H1 (cell line): Measurements from ENCODE around the gene RYR3. TPM values are rescaled to one million over a fixed set of nuclear protein-coding genes. Genes with fewer than 3 reads are reported as not detected.

Experiments used
- CTCF ChIA-PET: fragments of 300-600 bp; sonication (Branson Sonifier 250); formaldehyde crosslinking; loops from one replicate; lab custom pipeline; 2021; ENCODE audit not compliant: partially characterized antibody; lab: Charles Lee
- POLR2A ChIA-PET: fragments of 300-600 bp; sonication (Branson Sonifier 250); formaldehyde crosslinking; loops from one replicate; lab custom pipeline; 2021; ENCODE audit warnings: inconsistent platforms; ENCODE audit not compliant: partially characterized antibody; lab: Charles Lee
- DNase-seq, 2 experiments: peaks; one replicate each; pipeline versions ENCODE4 v3.0.0 to v3.0.0-alpha.2; 2010 to 2022; ENCODE audit warnings: low spot score in 2 of 2, low read depth in 1 of 2, mixed read lengths in 1 of 2
- FAIRE-seq: peaks from 2 replicates; lab custom pipeline; 2011; peaks lifted over from hg19 to GRCh38; lab: Jason Lieb, UNC
- H2AFZ ChIP-seq: 2 replicates; pipeline ENCODE4 v1.8.1; 2012; ENCODE audit warnings: low read length, inconsistent platforms
- H2AK5ac ChIP-seq: 2 replicates; pipeline ENCODE4 v1.6.1; 2013; ENCODE audit warnings: low read depth, low read length
- H2BK120ac ChIP-seq: replicated peaks from 2 replicates; pipeline ENCODE3; 2013; ENCODE audit warnings: low read depth, low read length, inconsistent platforms
- H2BK12ac ChIP-seq: 2 replicates; pipeline ENCODE4 v1.6.1; 2013; ENCODE audit warnings: low read depth, low read length
- H2BK15ac ChIP-seq: 2 replicates; pipeline ENCODE4 v1.6.1; 2013; ENCODE audit warnings: low read length
- H2BK20ac ChIP-seq: 2 replicates; pipeline ENCODE4 v1.6.1; 2013; ENCODE audit warnings: low read length
- H2BK5ac ChIP-seq: 2 replicates; pipeline ENCODE4 v1.6.1; 2013; ENCODE audit warnings: low read depth, low read length
- H3K14ac ChIP-seq: 2 replicates; pipeline ENCODE4 v1.6.1; 2013; ENCODE audit warnings: inconsistent platforms; ENCODE audit not compliant: insufficient read length
- H3K18ac ChIP-seq: 2 replicates; pipeline ENCODE4 v1.6.1; 2013; ENCODE audit warnings: low read length; ENCODE audit errors: extremely low read depth
- H3K23ac ChIP-seq: 2 replicates; pipeline ENCODE4 v1.6.1; 2013; ENCODE audit warnings: inconsistent platforms; ENCODE audit not compliant: insufficient read length
- H3K23me2 ChIP-seq: 2 replicates; pipeline ENCODE4 v1.6.1; 2013; ENCODE audit warnings: low read depth, low read length
- H3K27ac ChIP-seq: 2 replicates; pipeline ENCODE4 v1.6.1; 2011; ENCODE audit warnings: low read depth, low read length, inconsistent platforms
- H3K27me3 ChIP-seq, 4 experiments: replicated peaks in 1 of 4; 1 replicate in 1 of 4; 2 replicates in 3 of 4; pipeline versions ENCODE4 v1.6.1 to v1.8.1; 2011 to 2013; ENCODE audit warnings: low read length in 3 of 4, mild to moderate bottlenecking in 3 of 4, inconsistent platforms in 2 of 4, mixed read lengths in 2 of 4, moderate library complexity in 1 of 4; ENCODE audit not compliant: control insufficient read depth in 3 of 4, insufficient read depth in 3 of 4; ENCODE audit errors: extremely low read depth in 1 of 4
- H3K36me3 ChIP-seq, 4 experiments: 2 replicates each; pipeline versions ENCODE4 v1.6.1 to v1.8.1; 2011 to 2013; ENCODE audit warnings: mild to moderate bottlenecking in 4 of 4, low read length in 3 of 4, moderate library complexity in 2 of 4, control low read depth in 1 of 4, inconsistent platforms in 1 of 4; ENCODE audit not compliant: insufficient read depth in 4 of 4, control insufficient read depth in 2 of 4
- H3K4ac ChIP-seq: replicated peaks from 2 replicates; pipeline ENCODE3; 2013; ENCODE audit warnings: low read length, low read depth, mixed read lengths, inconsistent platforms; ENCODE audit not compliant: insufficient read length
- H3K4me1 ChIP-seq, 4 experiments: replicated peaks in 1 of 4; 1 replicate in 1 of 4; 2 replicates in 3 of 4; pipeline versions ENCODE4 v1.6.1 to v1.8.1; 2011 to 2013; ENCODE audit warnings: low read length in 3 of 4, inconsistent platforms in 2 of 4, mixed read lengths in 1 of 4; ENCODE audit not compliant: insufficient read depth in 4 of 4, control insufficient read depth in 3 of 4
- H3K4me2 ChIP-seq, 2 experiments: 2 replicates each; pipeline versions ENCODE4 v1.6.1 to v1.8.1; 2011 to 2013; ENCODE audit warnings: low read depth in 2 of 2, low read length in 2 of 2, control low read depth in 1 of 2, inconsistent platforms in 1 of 2, mild to moderate bottlenecking in 1 of 2; ENCODE audit not compliant: insufficient read depth in 1 of 2
- H3K4me3 ChIP-seq, 4 experiments: fragments of 200-600, 300-600 bp in 1 of 4; sonication (generic), shearing (Covaris generic), sonication (Bioruptor Twin) in 1 of 4; 2 replicates each; pipeline versions ENCODE4 v1.5.1 to v1.8.1; 2011 to 2016; ENCODE audit warnings: low read length in 4 of 4, low read depth in 3 of 4, control low read depth in 2 of 4, inconsistent platforms in 2 of 4, mild to moderate bottlenecking in 2 of 4, mixed read lengths in 1 of 4, moderate library complexity in 1 of 4; ENCODE audit not compliant: insufficient read depth in 2 of 4; ENCODE audit errors: extremely low read depth in 1 of 4
- H3K56ac ChIP-seq: replicated peaks from 2 replicates; pipeline ENCODE3; 2013; ENCODE audit warnings: low read depth, mild to moderate bottlenecking, mixed read lengths, low read length, inconsistent platforms; ENCODE audit not compliant: insufficient read length
- H3K79me1 ChIP-seq: 2 replicates; pipeline ENCODE4 v1.6.1; 2013; ENCODE audit warnings: low read depth, low read length, control low read depth
- H3K79me2 ChIP-seq, 2 experiments: 2 replicates each; pipeline versions ENCODE4 v1.6.1 to v1.8.1; 2012 to 2013; ENCODE audit warnings: low read length in 2 of 2, mild to moderate bottlenecking in 2 of 2, inconsistent platforms in 1 of 2; ENCODE audit not compliant: insufficient read depth in 2 of 2, control insufficient read depth in 1 of 2
- H3K9ac ChIP-seq, 4 experiments: replicated peaks in 1 of 4; 1 replicate in 1 of 4; 2 replicates in 3 of 4; pipeline versions ENCODE4 v1.6.1 to v1.8.1; 2011 to 2013; ENCODE audit warnings: low read depth in 3 of 4, low read length in 3 of 4, control low read depth in 2 of 4, mild to moderate bottlenecking in 2 of 4, moderate library complexity in 2 of 4, inconsistent platforms in 1 of 4; ENCODE audit errors: extremely low read depth in 1 of 4
- H3K9me3 ChIP-seq, 2 experiments: 2 replicates each; pipeline versions ENCODE4 v1.6.1 to v1.8.1; 2012 to 2013; ENCODE audit warnings: mild to moderate bottlenecking in 2 of 2, moderate library complexity in 2 of 2, control low read depth in 1 of 2, inconsistent platforms in 1 of 2, low read depth in 1 of 2, low read length in 1 of 2, mixed read lengths in 1 of 2; ENCODE audit not compliant: insufficient read depth in 2 of 2
- H4K20me1 ChIP-seq, 2 experiments: replicated peaks in 1 of 2; 2 replicates each; pipeline versions ENCODE3 to v1.8.1; 2011 to 2013; ENCODE audit warnings: inconsistent platforms in 2 of 2, low read length in 2 of 2, mild to moderate bottlenecking in 1 of 2; ENCODE audit not compliant: insufficient read depth in 2 of 2, control insufficient read depth in 1 of 2
- H4K5ac ChIP-seq: 2 replicates; pipeline ENCODE4 v1.6.1; 2013; ENCODE audit warnings: low read length, low read depth, mixed read lengths, inconsistent platforms; ENCODE audit not compliant: insufficient read length
- H4K8ac ChIP-seq: 2 replicates; pipeline ENCODE4 v1.8.0; 2013; ENCODE audit warnings: mild to moderate bottlenecking, moderate library complexity, low read length, inconsistent platforms; ENCODE audit not compliant: insufficient read depth; ENCODE audit errors: extremely low read depth
- H4K91ac ChIP-seq: replicated peaks from 2 replicates; pipeline ENCODE3; 2013; ENCODE audit warnings: low read length, mixed read lengths, inconsistent platforms; ENCODE audit not compliant: insufficient read length
- BACH1 ChIP-seq: IDR thresholded peaks from 2 replicates; pipeline ENCODE4 v1.6.1; 2012; ENCODE audit warnings: low read length, improper control_type of control experiment
- CBX5 ChIP-seq: fragments of 300-800, 300-1000 bp; sonication (generic); IDR thresholded peaks from 2 replicates; pipeline ENCODE4 v1.7.1; 2016; ENCODE audit warnings: antibody characterized with exemption, low read length, low read depth
- CEBPB ChIP-seq: IDR thresholded peaks from 2 replicates; pipeline ENCODE4 v1.6.1; 2012; ENCODE audit warnings: low read depth, low read length
- CTBP2 ChIP-seq: IDR thresholded peaks from 2 replicates; pipeline ENCODE4 v1.7.0; 2011; ENCODE audit warnings: borderline replicate concordance, mild to moderate bottlenecking, moderate library complexity, mixed read lengths, low read length; ENCODE audit not compliant: insufficient read depth, insufficient read length
- GABPA ChIP-seq: IDR thresholded peaks from 2 replicates; pipeline ENCODE4 v1.6.1; 2011; ENCODE audit warnings: mild to moderate bottlenecking, low read length, moderate library complexity, borderline replicate concordance; ENCODE audit not compliant: insufficient read depth
- HDAC6 ChIP-seq: IDR thresholded peaks from one replicate; pipeline ENCODE4 v1.7.1; 2012; ENCODE audit warnings: low read depth, mild to moderate bottlenecking, inconsistent platforms, low read length, moderate library complexity
- KDM4A ChIP-seq: IDR thresholded peaks from one replicate; pipeline ENCODE4 v1.7.1; 2012; ENCODE audit warnings: low read depth, mild to moderate bottlenecking, moderate library complexity, low read length, inconsistent platforms; ENCODE audit not compliant: severe bottlenecking
- KDM5A ChIP-seq: fragments of 200-600 bp; IDR thresholded peaks from 2 replicates; pipeline ENCODE4 v1.7.1; 2012; ENCODE audit warnings: mild to moderate bottlenecking, low read length, inconsistent platforms, mixed read lengths
- NANOG ChIP-seq: IDR thresholded peaks from 2 replicates; pipeline ENCODE4 v1.6.1; 2011; ENCODE audit warnings: low read length, low read depth, mild to moderate bottlenecking, inconsistent platforms; ENCODE audit not compliant: insufficient read depth, poor library complexity, severe bottlenecking
- NRF1 ChIP-seq: IDR thresholded peaks from 2 replicates; pipeline ENCODE4 v1.6.1; 2011; ENCODE audit warnings: mild to moderate bottlenecking, low read depth, low read length, improper control_type of control experiment
- POU5F1 ChIP-seq: IDR thresholded peaks from 2 replicates; pipeline ENCODE4 v1.6.1; 2011; ENCODE audit warnings: low read depth, mild to moderate bottlenecking, low read length, moderate library complexity
- YY1 ChIP-seq: IDR thresholded peaks from 2 replicates; pipeline ENCODE4 v1.6.1; 2011; ENCODE audit warnings: low read depth, mild to moderate bottlenecking, low read length
- WGBS, 2 experiments: shearing (Covaris generic) in 1 of 2; methylation state at CpG; one replicate each; pipeline versions ENCODE4 v1.1.6 to v1.1.7; 2013 to 2015; ENCODE audit warnings: low lambda C conversion rate in 2 of 2, mixed read lengths in 2 of 2, inconsistent platforms in 1 of 2, low coverage in 1 of 2, missing lambda C conversion rate in 1 of 2; ENCODE audit not compliant: insufficient replicate concordance in 2 of 2, insufficient coverage in 1 of 2, insufficient read length in 1 of 2; ENCODE audit errors: extremely low coverage in 1 of 2, missing lambda C conversion rate in 1 of 2; 5-methylcytosine and 5-hydroxymethylcytosine counted together
- polyA plus RNA-seq, 7 experiments: library from polyadenylated mRNA; depleted of rRNA in 3 of 7; stranded (reverse) in 5 of 7; unstranded in 2 of 7; fragments of >200 nt in 5 of 7; fragments of 200-250 nt in 2 of 7; gene quantifications; 1 replicate in 5 of 7; 2 replicates in 1 of 7; 4 replicates in 1 of 7; pipeline versions ENCODE4 v1.2.1 to v1.2.3, GENCODE V29; 2011 to 2013; ENCODE audit warnings: missing spikeins in 2 of 7, mixed read lengths in 2 of 7
- total RNA-seq: library from RNA; stranded (reverse); fragmentation: NEBNext Ultra II Directional; extraction: Animal tissue kit (Norgen Biotek cat#: 25700); gene quantifications from 2 replicates; pipeline ENCODE4 v1.2.1, GENCODE V29; 2021
- TF ChIP-seq, protein P1 (sequence below): IDR thresholded peaks from 2 replicates; pipeline ENCODE4 v1.6.1; 2012; ENCODE audit warnings: low read length, inconsistent platforms

RYR3 gene
- total and polyA plus RNA-seq, 2 of the 8 experiments (the other 6 are each of a cell fraction or from before 2014, with no cell fraction given): 0.33 to 3.4 TPM

DNA sequence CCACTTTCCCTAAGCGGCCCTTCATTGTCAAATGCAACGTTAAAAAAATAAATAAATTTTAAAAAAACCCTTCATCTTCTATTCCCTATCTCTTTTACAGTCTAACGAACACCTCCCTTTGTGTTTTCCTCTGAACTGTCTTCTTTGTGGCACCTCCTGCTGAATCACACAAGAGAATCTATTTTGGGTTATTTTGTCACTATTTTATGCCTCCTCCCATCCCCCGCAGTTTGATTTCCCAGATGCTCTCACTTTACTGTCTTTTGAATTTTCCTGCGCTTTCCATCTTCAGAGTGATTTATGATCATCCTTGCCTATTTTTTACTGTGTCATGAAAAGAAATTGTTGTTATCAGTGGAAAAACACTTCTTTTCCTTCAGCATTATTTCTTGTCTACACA, 32.5 kb downstream of the RYR3 start:
- Histone ChIP-seq H3K79me1 (no peaks in the 10 kb centered on the region), H3K79me2 (no peaks in the 10 kb centered on the region), H2AFZ (no peak overlapping the region), H4K5ac (no peak overlapping the region), H3K14ac (no peak overlapping the region), H3K4ac (no peak overlapping the region), H3K4me2 (no peak overlapping the region), H2AK5ac (no peak overlapping the region), H3K36me3 (no peaks in the 10 kb centered on the region), H2BK120ac (no peak overlapping the region), H2BK15ac (no peak overlapping the region), H3K23me2 (no peaks in the 10 kb centered on the region; the same call in 1 of the 2 replicates), H3K4me1 (peaks cover 0 to 2% (median 0%) of the 10 kb centered on the region in 4 experiments; a peak in 1 of 7 replicates), H3K23ac (no peak overlapping the region), H3K4me3 (no peak overlapping the region), H2BK5ac (no peak overlapping the region), H3K9ac (no peak overlapping the region), H4K20me1 (no peaks in the 10 kb centered on the region), H3K27ac (no peak overlapping the region), H3K27me3 (no peaks in the 10 kb centered on the region), H3K18ac (no peak overlapping the region), H3K9me3 (no peaks in the 10 kb centered on the region; a peak in 1 of 4 replicates), H2BK12ac (no peak overlapping the region), H3K56ac (no peak overlapping the region), H4K91ac (no peak overlapping the region), H4K8ac (no peak overlapping the region), H2BK20ac (no peak overlapping the region)
- 86 to 100% methylated on average over 2 to 5 of the region's 5 CpGs for WGBS, 2 experiments
- no peak for FAIRE-seq
- ChIA-PET POLR2A (no interaction called here), CTCF (interaction anchor here (0.5 kb wide), 1 partner anchor 34 kb away, joined by 3 read pairs; no protein-coding TSS in a partner anchor)
- DNase-seq: no peak
- TF ChIP-seq POU5F1: no peak
- TF ChIP-seq CBX5: no peak
- TF ChIP-seq BACH1: no peak
- no peak for TF ChIP-seq HDAC6
- no peak for TF ChIP-seq YY1
- no peak for TF ChIP-seq CEBPB
- no peak for TF ChIP-seq KDM4A
- TF ChIP-seq KDM5A: no peak
- TF ChIP-seq NRF1: no peak
- no peak for TF ChIP-seq GABPA
- TF ChIP-seq, protein P1, sequence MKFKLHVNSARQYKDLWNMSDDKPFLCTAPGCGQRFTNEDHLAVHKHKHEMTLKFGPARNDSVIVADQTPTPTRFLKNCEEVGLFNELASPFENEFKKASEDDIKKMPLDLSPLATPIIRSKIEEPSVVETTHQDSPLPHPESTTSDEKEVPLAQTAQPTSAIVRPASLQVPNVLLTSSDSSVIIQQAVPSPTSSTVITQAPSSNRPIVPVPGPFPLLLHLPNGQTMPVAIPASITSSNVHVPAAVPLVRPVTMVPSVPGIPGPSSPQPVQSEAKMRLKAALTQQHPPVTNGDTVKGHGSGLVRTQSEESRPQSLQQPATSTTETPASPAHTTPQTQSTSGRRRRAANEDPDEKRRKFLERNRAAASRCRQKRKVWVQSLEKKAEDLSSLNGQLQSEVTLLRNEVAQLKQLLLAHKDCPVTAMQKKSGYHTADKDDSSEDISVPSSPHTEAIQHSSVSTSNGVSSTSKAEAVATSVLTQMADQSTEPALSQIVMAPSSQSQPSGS: no peak
- TF ChIP-seq NANOG: no peak
- TF ChIP-seq CTBP2: no peak
